Esophagus muscularis mucosa (tissue), 4 donors: ENCODE data around the gene DBNL.

Experiments
- CTCF ChIP-seq, 3 experiments: fragments of 200-600 bp in 2 of 3; fragments of 450-650 bp in 1 of 3; sonication (generic) in 2 of 3; IDR thresholded peaks; one replicate each; pipeline ENCODE4 v1.5.1; 2017 to 2019; ENCODE audit warnings: antibody characterized with exemption in 3 of 3, mild to moderate bottlenecking in 2 of 3, moderate library complexity in 1 of 3
- EP300 ChIP-seq: sonication (generic); formaldehyde crosslinking; IDR thresholded peaks from one replicate; pipeline ENCODE4 v1.6.1; 2017; ENCODE audit warnings: antibody characterized with exemption
- POLR2A ChIP-seq: fragments of 450-650 bp; IDR thresholded peaks from one replicate; pipeline ENCODE4 v1.6.1; 2017; ENCODE audit warnings: antibody characterized with exemption, moderate library complexity, mild to moderate bottlenecking, low read depth
- POLR2AphosphoS5 ChIP-seq, 2 donors: sonication (generic); formaldehyde crosslinking; IDR thresholded peaks; one replicate each; pipeline ENCODE4 v1.6.1; 2017; ENCODE audit warnings: antibody characterized with exemption in 2 of 2

DNA sequence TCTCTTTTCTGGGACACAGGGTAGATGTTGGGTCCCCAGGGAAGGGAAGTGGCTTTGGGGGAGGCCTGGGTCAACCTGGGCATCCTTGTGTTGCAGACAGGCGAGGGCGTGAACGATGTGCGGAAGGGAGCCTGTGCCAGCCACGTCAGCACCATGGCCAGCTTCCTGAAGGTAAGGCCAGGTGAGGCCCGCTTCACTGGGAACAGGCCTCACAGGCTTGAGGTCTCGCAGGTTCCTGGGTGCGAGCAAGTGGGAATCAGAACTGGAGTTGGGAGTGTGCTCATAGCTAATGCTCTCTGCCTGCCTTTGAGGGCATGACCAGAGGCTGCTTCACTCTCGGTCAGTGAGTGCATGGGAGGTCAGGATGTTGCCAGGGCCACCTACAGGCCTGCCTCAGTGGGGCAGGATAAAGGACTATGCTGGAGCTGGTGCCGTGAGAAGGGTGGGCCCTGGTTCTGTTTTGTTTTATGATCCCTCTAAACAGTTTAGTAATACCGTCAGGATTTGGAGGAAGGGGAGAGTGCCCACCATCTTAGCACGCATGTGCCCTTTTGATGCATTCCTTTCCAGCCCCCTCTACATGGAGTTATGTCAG, 8.4 kb downstream of the DBNL start:
- TF ChIP-seq POLR2AphosphoS5 (IDR thresholded peaks at IDR 0.05) (no peak), CTCF (IDR thresholded peaks at IDR 0.05) (no peak), EP300 (no peak), POLR2A (no peak)
